ENCODE measurements around the gene LHX3. TPM values are rescaled to one million over a fixed set of nuclear protein-coding genes. Genes with fewer than 3 reads are reported as not detected.

LHX3 gene
- total RNA-seq, 1 donor = not detected

DNA sequence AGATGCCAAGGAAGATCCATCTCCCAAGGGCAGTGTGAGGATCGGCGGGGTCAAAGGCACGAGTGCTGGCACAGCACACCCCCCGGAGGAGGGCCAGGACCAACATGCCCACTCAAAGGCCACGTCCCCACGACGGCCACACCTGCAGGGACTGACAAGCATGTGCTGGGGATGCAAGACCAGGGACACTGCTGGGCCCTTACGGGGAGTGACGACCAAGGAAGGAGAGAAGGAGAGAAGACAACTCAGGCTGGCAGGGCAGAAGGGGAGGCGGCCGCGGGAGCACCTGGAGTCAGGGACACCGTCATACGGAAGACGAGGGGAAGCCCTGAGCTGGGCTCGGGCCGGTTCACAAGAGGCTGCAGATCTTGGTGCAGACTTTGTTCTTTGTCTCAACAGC, 30.2 kb upstream of the LHX3 start:
- no peaks in the 10 kb centered on the region for H3K9me3 ChIP-seq (ENCODE audit: low read depth, low read length)
- peaks cover 44% of the 10 kb centered on the region for H3K4me1 ChIP-seq (ENCODE audit: insufficient read depth, low read length)

DNA sequence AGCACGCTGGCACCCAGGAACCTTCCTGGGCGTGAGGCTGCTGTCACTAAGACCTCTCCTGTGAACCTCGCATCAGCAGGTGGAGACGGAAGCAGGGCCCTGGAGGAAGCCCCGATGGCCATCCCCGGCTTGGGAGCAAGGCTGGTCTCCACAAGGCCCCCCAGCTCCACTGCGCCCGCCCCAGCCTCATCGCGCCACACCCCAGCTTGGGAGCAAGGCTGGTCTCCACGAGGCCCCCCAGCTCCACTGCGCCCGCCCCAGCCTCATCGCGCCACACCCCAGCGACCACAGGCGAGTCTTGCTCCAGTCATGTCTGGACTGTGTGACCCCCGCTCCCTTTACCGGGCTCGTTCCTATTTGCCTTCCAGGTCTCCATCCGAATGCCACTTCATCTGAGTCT, 29.7 kb upstream of the LHX3 start:
- no peak overlapping the region for H3K4me3 ChIP-seq (ENCODE audit: low read length)
- H3K9me3 ChIP-seq (ENCODE audit: low read depth, low read length) = no peaks in the 10 kb centered on the region
- peaks cover 39% of the 10 kb centered on the region for H3K4me1 ChIP-seq (ENCODE audit: insufficient read depth, low read length)
- H3K27me3 ChIP-seq (ENCODE audit: insufficient read depth, low read length) = no peaks in the 10 kb centered on the region

More for the DNA sequence above, 30.2 kb upstream of the LHX3 start:
- Histone ChIP-seq H3K4me3 (ENCODE audit: low read length) (no peak overlapping the region), H3K27me3 (ENCODE audit: insufficient read depth, low read length) (no peaks in the 10 kb centered on the region)

DNA sequence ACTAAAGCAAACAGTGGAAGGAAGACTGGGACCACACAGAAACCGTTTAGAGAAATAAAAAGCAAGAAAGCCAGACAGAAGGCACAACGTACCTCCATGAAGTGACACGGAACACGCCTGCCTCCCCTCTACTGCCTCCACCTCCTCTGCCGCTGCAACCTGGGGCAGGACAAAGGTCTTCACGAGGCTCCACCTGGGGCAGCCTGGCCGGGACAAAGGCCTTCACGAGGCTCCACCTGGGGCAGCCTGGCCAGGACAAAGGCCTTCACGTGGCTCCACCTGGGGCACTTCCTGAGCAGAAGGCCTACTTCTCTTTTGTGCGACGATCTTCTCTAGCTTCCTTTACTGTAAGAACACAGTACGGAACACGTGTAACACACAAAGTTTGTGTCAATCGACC, 28.9 kb upstream of the LHX3 start:
- no peak overlapping the region for H3K4me3 ChIP-seq (ENCODE audit: low read length)
- no peaks in the 10 kb centered on the region for H3K9me3 ChIP-seq (ENCODE audit: low read depth, low read length)
- H3K27me3 ChIP-seq (ENCODE audit: insufficient read depth, low read length) = no peaks in the 10 kb centered on the region
- peaks cover 32% of the 10 kb centered on the region for H3K4me1 ChIP-seq (ENCODE audit: insufficient read depth, low read length)

DNA sequence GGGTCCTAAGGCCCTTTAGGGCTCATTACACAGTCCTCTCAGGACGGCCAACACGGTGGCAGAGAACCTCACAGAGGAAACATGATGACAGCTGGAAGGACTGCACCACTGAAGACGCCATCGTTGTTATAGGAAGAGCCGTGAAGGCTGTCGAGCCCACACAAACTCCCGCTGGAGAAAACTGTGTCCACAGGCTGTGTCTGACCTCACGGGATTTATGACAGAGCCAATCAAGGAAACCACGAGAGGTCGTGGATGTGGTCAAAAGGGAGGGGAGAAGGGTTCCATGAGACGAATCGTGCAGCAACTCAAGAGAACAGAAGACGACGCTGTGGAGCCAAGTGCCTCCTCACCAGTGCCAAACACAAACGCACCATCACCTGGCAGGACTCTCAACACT, 28.5 kb upstream of the LHX3 start:
- Histone ChIP-seq H3K27me3 (ENCODE audit: insufficient read depth, low read length) (no peaks in the 10 kb centered on the region), H3K4me3 (ENCODE audit: low read length) (no peak overlapping the region), H3K9me3 (ENCODE audit: low read depth, low read length) (no peaks in the 10 kb centered on the region), H3K4me1 (ENCODE audit: insufficient read depth, low read length) (peaks cover 27% of the 10 kb centered on the region)

DNA sequence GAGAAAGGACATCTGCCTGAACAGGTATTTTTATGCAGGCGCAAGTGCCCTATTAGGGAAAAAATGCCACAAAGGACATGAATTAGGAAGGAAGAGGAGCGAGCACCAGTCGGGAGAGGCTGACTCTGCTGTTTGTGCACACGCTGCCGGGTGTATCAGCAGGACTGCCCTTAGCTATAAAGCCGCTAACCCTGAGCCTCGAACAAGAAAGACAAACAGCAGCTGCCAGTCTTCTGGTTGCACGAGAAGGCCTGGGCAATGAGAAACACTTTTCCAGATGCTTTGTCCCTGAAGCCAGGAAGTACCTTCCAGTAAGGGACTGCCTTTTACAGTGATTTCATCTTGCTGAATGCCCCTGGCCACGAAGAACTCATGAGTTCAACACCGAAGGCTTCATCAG, 28.0 kb upstream of the LHX3 start:
- Histone ChIP-seq H3K4me3 (ENCODE audit: low read length) (no peak overlapping the region), H3K27me3 (ENCODE audit: insufficient read depth, low read length) (no peaks in the 10 kb centered on the region), H3K4me1 (ENCODE audit: insufficient read depth, low read length) (peaks cover 23% of the 10 kb centered on the region), H3K9me3 (ENCODE audit: low read depth, low read length) (no peaks in the 10 kb centered on the region)

DNA sequence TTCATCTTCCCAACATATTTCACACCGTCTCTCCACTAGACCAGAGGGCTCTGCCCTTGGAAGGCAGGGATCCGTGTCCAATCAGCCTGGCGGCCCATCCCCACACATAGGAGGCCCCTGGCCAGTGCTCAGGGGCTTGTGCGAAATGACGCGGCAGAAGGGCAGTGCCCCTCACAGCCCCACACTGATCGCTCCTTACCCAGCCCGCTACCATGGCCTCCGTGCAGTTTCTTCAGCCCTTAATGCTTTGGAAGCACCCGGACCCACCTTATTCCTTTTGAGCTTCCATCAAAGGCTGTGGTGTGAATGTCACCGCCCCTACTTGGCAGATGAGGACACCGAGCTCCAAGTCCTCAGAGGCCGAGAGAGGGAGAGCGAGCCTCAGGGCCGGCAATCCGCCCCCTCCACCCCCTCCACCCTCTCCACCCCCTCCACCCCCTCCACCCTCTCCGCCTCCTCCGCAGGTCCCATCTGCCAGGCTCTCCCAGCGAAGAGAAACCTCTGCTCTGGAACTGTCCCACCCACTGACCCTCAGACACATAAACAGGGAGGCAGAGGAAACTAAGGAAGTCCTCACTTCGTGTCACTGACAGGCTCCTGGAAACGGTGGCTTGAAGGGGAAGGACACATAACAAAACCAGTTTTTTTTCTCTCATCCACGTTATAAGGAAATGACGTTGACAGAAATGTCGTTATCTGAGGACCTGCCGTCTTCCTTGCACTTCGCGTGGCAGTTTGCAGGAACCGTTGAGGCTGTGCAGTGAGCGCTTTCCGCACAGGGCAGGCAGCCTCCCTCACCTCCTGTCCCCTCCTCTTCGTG, 26.8 kb upstream of the LHX3 start:
- H3K4me3 ChIP-seq (ENCODE audit: low read length) = peak overlapping the region; percentile 14
- no peaks in the 10 kb centered on the region for H3K9me3 ChIP-seq (ENCODE audit: low read depth, low read length)
- H3K27me3 ChIP-seq (ENCODE audit: insufficient read depth, low read length) = no peaks in the 10 kb centered on the region
- peaks cover 21% of the 10 kb centered on the region for H3K4me1 ChIP-seq (ENCODE audit: insufficient read depth, low read length)

DNA sequence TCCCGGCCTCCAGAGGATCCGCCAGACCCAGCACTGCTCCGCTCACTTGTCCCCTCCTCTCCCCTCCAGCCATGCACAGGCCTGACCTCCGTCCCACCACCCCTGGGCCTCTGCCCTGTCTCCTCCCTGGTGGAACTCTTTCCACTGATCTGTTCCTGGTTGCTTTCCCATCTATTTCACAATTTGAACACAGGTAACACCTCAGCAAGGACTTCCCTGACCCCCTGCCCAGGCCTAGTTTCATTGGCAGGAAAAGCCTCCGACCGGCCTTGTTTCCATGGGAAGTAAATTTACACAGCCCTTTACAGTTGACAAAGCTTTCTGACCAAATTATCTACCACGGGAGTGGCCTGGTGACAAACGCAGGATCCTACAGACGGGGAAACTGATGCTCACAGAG, 25.8 kb upstream of the LHX3 start:
- H3K4me3 ChIP-seq (ENCODE audit: low read length) = no peak overlapping the region
- peaks cover 30% of the 10 kb centered on the region for H3K4me1 ChIP-seq (ENCODE audit: insufficient read depth, low read length)
- H3K27me3 ChIP-seq (ENCODE audit: insufficient read depth, low read length) = no peaks in the 10 kb centered on the region
- no peaks in the 10 kb centered on the region for H3K9me3 ChIP-seq (ENCODE audit: low read depth, low read length)

DNA sequence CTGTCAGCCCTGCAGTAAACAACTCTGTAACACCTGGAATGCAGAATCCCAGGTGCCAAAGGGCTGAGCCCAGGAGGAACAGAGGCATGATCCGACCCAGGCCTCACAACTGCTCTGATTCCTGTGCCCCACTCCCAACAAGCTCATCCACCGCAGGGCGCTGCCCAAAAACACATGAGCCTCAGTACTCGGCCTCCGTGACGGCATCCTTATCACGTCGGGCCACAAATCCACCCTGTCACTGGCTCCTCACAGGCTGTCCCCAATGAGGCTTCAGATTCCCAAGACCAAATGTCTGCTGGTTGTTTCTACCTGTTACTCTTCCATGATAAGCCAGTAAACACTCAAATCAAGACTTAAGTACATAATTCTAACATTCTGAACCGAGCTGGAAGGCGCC, 25.4 kb upstream of the LHX3 start:
- no peaks in the 10 kb centered on the region for H3K9me3 ChIP-seq (ENCODE audit: low read depth, low read length)
- peaks cover 34% of the 10 kb centered on the region for H3K4me1 ChIP-seq (ENCODE audit: insufficient read depth, low read length)
- no peaks in the 10 kb centered on the region for H3K27me3 ChIP-seq (ENCODE audit: insufficient read depth, low read length)
- no peak overlapping the region for H3K4me3 ChIP-seq (ENCODE audit: low read length)

DNA sequence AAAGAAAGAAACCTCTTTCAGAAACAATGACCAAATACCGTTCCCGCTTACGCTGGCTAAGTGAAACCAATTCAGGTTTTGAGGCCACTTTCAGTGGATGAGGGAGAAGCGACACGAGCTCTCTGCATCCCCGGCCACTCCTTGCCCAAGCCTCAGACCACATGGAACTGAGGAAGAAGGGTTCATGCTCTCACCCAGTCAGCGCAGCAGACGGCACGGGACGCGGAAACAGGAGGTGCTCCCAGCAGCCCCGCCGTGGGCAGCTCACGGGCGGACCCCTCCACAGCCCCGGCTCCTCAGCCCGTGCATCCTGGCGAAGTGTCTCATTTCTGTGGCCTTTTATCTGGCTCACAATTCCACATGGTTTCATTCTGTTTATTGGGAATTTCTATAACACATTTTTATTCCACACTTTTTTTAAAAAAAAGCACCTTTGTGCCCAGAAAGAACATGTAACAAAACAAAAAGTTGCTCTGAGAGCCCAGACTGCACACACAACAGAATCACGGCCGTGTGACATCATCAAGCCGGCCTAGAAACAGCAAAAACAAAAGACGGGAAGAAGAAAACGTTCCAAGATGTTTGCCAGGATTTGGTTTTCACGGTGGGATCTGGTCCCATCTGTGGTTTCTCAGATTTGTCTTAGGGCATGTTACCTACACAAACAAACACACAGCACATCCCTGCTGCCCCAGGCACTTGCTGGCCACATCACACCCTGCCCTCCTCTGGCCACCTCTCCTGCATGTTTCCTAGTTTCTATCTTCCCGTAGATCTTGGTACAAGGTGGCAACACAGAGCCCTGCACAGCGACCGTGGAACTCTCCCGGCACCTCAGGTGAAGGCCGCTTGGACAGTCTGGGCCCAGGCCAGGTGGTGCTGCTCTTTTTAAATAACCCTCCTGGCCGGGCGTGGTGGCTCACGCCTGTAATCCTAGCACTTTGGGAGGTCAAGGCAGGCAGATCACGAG, 24.5 kb upstream of the LHX3 start:
- peaks cover 42% of the 10 kb centered on the region for H3K4me1 ChIP-seq (ENCODE audit: insufficient read depth, low read length)

DNA sequence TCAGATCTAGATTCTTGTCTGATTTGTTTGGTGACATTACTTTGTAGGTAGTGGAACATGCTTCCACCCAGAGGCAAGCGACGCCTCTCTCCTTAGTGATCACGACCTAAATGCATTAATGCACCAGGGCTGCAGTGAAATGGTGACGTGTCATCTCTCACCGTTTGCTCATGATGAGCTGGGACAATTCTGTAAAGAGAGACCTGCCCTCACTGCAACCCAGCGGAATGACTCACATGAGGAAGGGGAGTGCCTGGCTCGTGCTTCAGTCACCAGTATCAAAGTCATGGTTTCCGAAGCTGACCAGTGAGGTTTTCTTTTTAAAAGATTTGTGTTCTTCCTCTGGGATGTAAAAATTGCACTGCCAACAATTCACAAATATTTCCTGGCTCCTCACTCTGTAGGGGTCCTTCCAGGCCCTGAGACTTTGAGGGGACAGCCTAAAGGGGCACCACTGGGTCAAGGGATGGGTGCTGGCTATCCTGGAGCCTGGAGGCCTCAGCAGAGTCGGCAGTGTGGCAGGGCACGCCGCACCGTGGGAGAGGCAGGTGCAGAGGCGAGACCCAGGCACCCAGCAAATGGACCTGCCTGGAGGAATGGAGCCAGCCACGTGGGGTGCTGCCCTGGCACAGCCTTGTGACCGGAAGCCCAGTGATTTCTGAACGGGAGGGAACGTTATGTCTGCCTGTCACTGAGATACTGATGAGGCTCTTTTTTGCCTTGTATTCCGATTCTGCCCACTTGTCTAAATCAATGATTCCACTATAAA, 23.4 kb upstream of the LHX3 start:
- Histone ChIP-seq H3K9me3 (ENCODE audit: low read depth, low read length) (no peaks in the 10 kb centered on the region), H3K4me3 (ENCODE audit: low read length) (no peak overlapping the region), H3K27me3 (ENCODE audit: insufficient read depth, low read length) (no peaks in the 10 kb centered on the region), H3K4me1 (ENCODE audit: insufficient read depth, low read length) (peaks cover 44% of the 10 kb centered on the region)

More for the DNA sequence above, 24.5 kb upstream of the LHX3 start:
- no peak overlapping the region for H3K4me3 ChIP-seq (ENCODE audit: low read length)
- H3K27me3 ChIP-seq (ENCODE audit: insufficient read depth, low read length) = no peaks in the 10 kb centered on the region
- no peaks in the 10 kb centered on the region for H3K9me3 ChIP-seq (ENCODE audit: low read depth, low read length)

DNA sequence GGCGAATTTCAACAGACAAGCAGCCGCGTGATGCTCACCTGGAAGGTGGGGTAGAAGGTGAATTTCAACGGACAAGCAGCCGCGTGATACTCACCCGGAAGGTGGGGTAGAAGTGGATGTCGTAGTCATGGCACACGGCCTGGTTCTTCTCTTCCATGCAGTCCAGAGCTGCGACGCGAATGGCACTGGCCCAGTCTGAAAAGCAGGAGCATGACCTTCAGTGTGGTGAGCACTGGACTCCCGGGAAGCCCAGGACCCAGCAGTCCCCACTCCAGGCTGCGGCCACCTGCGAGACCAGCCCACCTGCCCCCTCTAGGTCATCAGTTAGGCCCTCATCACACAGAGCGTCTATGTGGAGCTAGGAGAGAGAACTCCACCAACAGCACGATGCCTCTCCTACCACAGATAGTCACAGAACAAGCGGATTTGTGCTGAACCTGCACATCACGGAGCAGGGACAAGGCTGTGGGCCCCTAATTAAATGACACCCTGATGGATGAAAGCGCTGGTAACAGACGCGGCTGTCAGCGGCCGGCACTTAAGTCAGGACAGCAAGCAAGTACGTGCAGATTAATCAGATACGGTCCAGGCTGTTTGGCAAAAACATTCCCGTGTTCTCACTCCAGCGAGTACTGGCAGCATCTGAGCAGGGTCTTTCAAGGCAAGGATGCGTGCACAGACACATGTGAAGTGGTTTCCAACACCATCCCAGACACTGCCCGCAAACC, 21.9 kb upstream of the LHX3 start:
- H3K9me3 ChIP-seq (ENCODE audit: low read depth, low read length) = no peaks in the 10 kb centered on the region
- H3K4me1 ChIP-seq (ENCODE audit: insufficient read depth, low read length) = peaks cover 30% of the 10 kb centered on the region
- H3K4me3 ChIP-seq (ENCODE audit: low read length) = no peak overlapping the region
- H3K27me3 ChIP-seq (ENCODE audit: insufficient read depth, low read length) = no peaks in the 10 kb centered on the region

DNA sequence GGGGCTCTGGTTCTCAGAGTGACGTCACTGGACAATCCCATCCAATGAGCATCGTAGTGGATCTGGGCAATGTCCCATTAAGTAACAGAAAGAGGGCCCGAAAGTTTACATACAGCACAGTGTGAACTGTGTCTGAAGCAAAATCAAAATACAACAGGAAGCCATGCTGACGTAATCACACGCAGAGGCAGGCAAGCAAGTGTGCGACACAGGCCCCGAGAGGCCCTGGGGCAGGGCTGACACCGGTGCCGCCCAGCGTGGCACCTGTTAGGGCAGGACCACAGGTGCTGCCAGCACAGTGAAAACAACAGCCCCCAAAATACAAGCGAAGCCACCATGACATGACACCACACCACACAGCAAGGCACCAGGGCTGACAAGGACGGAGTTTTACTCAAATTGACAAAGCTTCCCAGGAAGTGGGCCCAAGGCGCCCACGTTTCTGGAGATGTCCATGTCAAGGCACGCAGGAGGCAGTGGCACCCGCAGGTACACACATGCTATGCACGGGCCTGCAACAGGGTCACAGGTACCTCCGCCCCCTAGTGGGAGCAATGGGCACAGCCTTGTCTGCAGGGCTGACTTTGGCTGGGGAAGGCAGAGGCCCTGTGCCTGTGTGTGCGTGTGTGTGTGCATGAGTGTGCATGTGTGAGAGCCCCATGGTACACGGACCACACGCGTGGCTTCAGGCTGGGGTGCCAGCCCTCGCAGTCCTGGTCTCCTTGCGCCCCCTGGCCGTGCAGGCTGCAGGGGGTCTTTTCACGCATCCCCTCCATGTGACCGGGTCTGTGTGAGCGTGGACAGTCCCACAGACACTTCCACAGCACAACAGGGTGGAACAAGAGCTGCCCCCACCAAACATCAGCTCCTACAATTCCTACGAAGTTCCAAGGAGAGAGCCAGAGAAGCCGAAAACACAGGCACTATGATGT, 21.1 kb upstream of the LHX3 start:
- H3K4me1 ChIP-seq (ENCODE audit: insufficient read depth, low read length) = peaks cover 30% of the 10 kb centered on the region
- H3K27me3 ChIP-seq (ENCODE audit: insufficient read depth, low read length) = no peaks in the 10 kb centered on the region
- no peak overlapping the region for H3K4me3 ChIP-seq (ENCODE audit: low read length)
- no peaks in the 10 kb centered on the region for H3K9me3 ChIP-seq (ENCODE audit: low read depth, low read length)

DNA sequence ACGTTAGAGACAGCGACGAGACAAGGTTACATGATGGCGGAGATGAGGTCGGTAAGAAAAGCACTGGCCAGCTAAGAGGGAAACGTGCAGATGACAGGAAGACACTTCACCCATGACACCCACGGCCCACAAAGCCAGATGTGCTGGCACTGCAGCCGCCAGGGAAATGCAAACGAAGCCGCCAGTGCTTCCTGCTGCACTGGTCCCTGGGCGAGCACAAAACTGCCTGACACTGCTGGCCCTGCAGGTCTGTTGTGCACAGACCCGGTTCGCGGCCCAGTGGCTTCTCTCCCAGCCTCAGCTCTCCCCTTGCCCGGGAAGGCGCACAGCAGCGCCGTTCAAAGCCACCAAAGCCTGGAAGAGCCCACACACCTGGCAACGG, 20.4 kb upstream of the LHX3 start:
- H3K9me3 ChIP-seq (ENCODE audit: low read depth, low read length) = no peaks in the 10 kb centered on the region
- H3K4me3 ChIP-seq (ENCODE audit: low read length) = no peak overlapping the region
- H3K27me3 ChIP-seq (ENCODE audit: insufficient read depth, low read length) = no peaks in the 10 kb centered on the region
- peaks cover 30% of the 10 kb centered on the region for H3K4me1 ChIP-seq (ENCODE audit: insufficient read depth, low read length)
